Inflammatory macrophage treated with lipopolysaccharide for 1 hour (primary cell): ENCODE data around the gene TKTL1.
A peak's percentile ranks its signal among the peaks of the same experiment; 100 is the strongest.

Experiments used
- DNase-seq, 2 donors: peaks; one replicate each; pipeline ENCODE4 v3.0.0-alpha.2; 2020 to 2022

Gene TKTL1

GRCh38 chrX:154378799-154379568 lies 83.4 kb downstream of the TKTL1 start, which contains the start of gene EMD:
Gene EMD, plus strand, starts transcription at chrX:154379295. Its CDS starts 190 bp downstream, at chrX:154379485.
- DNase-seq: peak; percentile 92 to 94

GRCh38 chrX:154379569-154379951 lies 84.0 kb downstream of the TKTL1 start:
- DNase-seq: no peak
